ENCODE measurements around the gene STXBP4.
"Not testable (repeated sequence)": the region's sequence is repeated elsewhere in the genome, so short reads cannot be mapped to it uniquely, and the experiment has no call there.

Gene STXBP4

DNA sequence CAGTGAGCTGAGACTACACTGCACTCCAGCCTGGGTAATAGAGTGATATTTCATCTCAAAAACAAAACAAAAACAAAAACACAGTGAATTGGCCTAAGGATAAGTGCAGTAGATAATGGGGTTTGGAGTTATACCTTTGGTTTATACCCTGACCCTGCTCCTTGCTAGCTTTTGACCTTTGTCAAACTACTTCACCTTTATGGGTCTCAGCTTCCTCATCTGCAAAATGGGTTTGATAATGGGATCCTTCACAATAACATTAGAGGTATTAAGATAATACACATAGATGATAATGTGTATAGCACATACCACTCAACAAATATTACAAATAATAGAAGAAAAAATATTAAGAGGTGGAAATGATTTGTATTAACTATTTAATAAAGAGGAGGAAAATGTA is 85.9 kb downstream of the STXBP4 start:
- no peak for DNase-seq (ENCODE audit: low read depth)

DNA sequence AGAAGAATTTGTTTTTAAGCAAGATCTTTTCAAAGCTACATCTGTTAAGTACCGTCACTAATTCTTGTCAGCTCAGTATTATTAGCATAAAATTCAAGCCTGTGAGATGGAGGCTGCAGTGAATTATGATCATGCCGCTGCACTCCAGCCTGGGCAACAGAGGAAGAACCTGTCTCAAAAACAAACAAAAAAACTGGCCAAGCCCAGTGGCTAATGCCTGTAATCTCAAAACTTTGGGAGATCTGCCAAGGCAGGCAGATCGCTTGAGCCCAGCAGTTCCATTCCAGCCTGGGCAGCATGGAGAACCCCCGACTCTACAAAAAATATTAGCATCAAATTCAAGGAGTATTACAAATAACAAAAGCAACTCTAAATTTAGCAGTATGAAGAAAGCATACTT is 88.0 kb downstream of the STXBP4 start:
- DNase-seq (ENCODE audit: low read depth): no peak

DNA sequence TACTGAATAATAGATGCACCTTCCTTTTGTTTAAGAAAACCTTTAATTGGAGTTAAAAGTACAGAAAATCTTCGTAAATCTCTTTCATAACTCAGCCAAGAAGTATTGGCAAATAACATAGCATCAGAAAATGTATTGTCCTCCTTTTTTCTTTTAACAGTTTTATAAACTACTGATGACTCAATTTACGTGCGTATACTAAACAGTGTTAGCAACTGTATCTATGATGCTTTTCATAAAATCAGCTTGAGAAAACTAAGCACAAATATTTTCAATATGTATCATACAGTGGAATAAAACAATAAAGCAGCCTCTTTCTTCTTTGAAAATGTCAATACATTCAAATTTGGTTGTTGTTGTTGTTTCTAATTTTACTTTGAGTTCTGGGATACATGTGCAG is 88.6 kb downstream of the STXBP4 start:
- no peak for DNase-seq (ENCODE audit: low read depth)

DNA sequence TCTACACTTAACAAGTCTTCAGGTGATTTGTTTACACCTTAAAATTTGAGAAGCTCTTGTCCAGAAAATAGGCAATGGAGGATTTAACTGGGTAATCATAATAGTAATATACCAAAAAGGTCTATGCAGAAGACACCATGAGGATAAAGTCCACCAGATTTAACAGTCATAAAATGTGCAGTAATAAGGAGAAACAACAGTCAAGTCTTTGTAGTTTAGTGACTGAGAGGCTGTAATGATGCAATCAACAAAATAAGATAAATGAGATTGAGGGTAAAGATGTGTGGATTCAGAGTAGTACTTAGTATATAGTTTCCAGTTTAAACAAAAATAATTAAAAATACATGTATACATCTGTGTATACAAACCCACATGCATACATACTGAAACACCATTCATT is 91.2 kb downstream of the STXBP4 start:
- no peak for DNase-seq (ENCODE audit: low read depth)

DNA sequence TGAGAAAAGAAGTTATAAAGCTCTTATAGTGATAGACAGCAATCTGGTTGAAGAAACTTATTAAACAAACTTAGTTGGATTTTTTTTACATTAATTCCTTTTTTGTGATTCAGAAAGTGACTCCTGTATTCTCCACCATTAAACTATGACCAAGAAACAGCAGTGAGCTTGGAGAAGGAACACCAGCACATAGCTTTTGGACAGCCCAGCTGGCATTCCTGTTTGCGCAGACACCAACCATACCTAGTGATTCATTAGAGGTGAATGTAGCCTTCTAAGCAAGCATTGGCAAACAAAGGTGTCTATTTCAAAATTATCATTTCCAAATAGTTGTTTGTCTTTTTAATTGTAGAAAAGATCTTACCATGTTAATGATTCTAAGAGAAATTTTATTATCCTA is 94.4 kb downstream of the STXBP4 start:
- DNase-seq (ENCODE audit: low read depth): no peak

DNA sequence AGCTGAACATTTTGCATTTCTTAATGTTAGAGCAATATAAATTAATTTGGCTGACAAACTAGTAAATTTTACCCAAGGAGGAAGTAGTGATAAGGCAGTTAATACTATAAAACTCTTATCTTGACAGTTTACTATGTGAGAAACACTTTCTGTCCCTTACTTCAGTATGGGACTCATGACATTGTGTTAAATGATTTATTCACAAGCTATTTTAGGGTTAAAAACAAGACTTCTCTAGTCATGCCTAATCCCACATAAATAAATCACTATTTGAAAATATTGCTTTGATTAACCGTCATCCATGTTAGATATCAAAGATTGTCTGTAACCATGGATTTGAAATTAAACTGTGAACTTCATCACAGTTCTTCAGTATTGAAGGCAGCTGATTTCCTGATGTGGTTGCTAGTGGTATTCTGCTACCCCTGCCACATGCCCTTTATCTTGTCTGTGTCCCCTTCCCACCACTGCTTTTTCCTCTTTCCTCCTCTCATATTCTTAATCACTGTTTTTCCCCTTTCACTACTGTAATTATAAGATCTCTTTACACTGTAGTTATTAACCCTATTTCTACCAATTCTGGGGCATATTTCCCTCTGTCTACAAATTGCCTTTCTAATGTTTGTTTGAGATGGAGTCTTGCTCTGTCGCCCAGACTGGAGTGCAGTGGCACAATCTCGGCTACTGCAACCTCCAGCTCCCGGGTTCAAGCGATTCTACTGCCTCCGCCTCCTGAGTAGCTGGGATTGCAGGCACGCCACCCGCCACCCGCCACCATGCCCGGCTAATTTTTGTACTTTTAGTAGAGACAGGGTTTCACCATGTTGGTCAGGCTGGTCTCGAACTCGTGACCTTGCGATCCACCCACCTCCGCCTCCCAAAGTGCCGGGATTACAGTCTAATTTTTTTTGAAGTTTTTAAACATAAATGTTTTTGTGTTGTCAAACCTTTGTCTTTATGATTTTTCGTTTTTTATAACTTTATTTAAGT is 95.6 kb downstream of the STXBP4 start:
- DNase-seq (ENCODE audit: low read depth): no peak

DNA sequence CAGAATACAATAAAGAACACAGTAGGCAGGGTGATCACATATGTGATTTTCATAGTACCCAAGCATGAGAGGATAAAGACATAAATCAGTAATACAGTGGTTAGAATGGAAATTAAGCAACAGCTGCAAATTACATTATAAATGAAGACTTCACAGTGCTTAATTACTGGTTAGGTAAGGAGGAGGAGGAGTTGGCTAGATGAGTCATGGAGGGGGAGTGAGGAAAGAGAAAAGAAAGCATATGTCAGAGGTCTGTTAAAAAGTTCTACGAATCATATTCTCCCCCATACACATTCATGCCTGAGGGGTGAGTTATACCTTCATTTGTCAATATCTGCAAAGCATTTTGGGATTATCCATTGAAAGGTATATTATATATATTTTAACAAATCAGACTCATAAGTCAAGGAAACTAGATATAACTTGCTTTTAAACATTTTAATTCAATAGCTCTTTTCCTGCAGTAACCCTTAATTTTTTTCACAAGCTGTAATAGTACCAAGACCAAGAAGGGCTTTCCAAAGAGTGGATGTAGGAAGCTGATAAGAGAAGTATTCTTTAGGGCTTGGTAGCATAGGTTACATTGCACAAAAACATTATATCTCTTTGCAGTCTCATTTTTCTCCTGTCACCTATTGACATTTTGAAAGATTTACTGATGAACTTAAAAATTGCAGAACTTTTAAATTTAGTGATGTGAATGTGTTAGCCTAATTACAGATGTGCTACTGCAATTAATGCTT is 99.3 kb downstream of the STXBP4 start:
- no peak for DNase-seq (ENCODE audit: low read depth)

DNA sequence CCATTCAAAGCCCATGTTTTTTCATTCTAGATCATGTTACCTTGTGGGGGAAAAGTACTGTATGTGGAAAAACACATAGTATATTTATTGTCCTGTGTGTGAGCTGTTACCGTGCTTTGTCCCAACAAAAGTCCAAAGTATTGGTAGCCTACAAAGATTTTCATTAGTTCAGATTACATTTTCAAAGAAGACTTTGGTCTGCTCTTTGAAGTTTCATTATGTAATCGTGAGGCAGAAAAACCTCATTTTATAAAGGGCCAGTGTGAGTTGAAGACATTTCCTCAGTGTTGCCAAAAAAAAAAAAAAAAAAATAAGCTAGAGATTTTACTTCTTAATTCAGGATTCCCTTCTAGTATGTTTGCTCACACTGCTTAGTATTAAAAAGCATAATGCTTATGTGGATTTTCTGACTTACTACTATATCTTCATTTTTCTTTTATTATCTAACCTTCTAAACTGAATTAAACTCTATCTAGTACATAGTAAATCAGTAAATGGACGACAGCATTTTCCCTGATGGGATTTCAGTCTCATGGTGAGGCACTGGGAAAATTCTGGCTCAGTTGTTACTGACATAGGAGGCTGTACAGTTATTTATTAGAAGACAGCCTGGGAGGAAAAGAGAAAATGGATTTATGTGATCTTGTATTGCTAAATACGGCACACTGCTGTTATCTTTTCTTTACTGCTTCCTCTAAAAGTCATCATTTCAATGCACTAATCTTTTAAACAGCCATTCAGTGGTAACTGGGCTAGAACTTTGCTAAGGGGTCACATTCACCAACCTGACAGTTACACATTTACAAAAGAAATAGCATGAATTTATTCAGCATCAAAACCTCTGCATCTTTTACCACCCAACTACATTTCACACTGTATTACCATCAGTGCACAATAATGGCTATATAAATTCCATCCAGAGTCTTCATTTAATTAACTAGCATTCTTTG is 100.6 kb downstream of the STXBP4 start:
- no peak for DNase-seq (ENCODE audit: low read depth)

DNA sequence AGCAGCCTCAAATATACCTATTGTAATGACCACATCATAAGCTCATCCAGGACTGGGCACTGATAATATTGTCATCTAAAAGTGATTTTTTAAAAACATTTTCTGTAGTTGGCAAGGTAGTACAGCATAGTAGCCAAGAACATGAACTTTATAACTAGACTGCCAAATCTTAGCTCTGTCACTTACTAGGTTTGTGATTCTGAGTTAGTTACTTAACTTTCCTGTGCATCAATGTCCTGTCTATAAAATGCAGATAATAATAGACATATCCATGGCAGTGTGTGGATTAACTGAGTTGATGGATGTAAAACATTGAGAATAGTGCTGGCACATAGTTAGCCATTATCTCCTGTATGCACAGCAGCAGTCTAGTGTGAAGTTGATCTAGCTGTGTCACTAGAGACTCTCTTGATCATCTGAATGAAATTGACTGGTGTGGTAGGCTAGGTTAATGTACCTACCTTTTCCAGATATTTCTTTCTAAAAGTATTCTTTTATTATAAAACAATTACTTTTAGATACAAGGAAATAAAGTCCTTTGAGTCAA is 101.5 kb downstream of the STXBP4 start:
- DNase-seq (ENCODE audit: low read depth): no peak

DNA sequence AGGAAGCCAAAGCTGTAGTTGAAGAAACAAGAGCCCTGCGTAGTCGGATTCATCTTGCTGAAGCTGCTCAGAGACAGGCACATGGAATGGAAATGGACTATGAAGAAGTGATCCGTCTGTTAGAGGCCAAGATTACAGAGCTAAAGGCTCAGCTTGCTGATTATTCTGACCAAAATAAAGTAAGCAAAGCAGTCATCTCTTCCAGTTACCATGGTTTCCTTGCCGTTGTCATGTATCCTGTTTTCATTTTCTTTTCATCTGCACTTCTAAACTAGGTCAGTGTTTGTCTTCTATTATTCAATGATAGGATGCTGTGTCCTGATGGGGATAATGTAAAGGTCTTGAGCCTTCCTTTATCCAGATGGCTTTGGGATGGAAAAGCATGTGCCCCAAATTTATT is 104.3 kb downstream of the STXBP4 start:
- no peak for DNase-seq (ENCODE audit: low read depth)

DNA sequence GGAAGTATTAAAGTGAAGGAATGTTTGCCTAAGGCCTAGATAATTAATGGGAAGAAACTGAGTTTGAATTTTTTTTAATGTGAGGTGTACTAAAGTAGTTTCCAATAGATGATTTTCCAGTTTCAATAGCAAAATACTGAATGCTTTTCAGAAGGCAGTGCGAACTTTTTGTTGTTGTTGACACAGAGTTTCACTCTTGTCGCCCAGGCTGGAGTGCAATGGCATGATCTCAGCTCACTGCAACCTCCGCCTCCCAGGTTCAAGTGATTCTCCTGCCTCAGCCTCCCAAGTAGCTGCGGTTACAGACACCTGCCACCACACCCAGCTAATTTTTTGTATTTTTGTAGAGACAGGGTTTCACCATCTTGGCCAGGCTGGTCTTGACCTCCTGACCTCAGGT is 104.9 kb downstream of the STXBP4 start:
- DNase-seq (ENCODE audit: low read depth): not testable (repeated sequence)

DNA sequence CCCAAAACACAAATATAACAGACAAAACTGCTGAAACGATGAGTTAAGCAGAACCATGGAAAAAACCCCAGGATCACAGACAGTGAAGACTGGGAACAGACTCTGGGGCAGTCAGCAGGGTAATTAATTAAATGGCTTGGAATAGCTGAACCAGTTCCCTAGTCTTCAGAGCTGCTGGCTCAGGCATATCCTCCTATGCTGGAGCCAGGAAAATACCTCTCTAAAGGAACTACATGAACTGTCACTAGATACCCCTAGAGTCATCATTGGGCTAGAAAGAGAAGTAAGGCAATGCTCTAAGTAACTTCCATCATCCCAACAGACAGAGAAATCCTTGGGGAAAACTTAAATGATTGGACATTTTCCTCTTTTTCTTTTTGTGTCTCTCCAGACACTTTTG is 113.0 kb downstream of the STXBP4 start:
- no peak for DNase-seq (ENCODE audit: low read depth)

DNA sequence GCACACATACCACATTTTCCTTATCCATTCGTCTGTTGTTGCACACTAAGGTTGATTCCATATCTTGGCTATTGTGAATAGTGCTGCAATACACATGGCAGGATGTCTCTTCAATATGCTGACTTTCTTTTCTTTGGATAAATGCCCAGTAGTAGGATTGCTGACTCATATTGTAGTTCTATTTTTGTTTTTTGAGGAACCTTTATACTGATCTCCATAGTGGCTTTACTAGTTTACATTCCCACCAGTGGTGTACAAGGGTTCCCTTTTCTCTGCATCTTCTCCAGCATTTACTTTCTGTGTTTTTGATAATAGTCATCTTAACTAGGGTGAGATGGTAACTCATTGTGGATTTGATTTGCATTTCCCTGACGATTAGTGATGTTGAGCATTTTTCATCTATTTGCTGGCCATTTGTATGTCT is 118.1 kb downstream of the STXBP4 start:
- no peak for DNase-seq (ENCODE audit: low read depth)

DNA sequence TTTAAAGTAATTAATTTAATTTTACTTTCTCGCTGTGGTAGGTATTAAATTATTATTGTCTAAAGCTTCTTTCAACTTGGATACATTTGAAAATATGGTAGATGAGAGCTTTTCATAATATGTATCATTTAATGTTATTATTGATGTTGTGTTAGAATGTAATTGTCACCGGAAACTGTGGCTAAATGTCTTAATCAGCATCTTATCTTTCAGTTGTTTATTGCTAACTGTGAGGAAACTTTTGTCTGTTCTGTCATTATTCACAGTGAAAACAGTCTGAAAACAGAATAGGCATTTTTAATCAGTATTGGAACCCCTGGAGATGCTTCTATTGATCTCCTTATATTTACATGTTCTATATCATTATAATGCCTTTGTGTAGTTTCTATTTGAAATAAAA is 120.7 kb downstream of the STXBP4 start:
- no peak for DNase-seq (ENCODE audit: low read depth)

DNA sequence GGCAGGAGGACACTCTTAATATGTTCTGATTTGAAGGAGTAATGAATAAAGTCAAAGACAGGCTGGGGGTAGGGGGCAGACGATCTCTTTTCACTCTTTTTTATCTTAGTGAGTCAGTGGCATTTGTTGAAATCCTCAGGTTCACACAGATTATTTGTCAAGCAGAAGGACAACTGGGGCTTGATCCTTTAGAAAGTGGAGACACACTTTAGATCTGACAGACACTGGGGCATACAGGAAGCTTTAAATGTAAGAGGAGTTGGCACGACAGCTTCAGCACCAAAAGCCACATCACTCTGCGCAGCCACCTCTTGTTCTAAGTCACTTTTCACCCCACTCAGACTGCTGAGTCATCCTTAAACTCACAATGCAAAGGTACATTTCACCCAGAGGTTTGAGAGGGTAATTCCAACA is 121.5 kb downstream of the STXBP4 start:
- no peak for DNase-seq (ENCODE audit: low read depth)

DNA sequence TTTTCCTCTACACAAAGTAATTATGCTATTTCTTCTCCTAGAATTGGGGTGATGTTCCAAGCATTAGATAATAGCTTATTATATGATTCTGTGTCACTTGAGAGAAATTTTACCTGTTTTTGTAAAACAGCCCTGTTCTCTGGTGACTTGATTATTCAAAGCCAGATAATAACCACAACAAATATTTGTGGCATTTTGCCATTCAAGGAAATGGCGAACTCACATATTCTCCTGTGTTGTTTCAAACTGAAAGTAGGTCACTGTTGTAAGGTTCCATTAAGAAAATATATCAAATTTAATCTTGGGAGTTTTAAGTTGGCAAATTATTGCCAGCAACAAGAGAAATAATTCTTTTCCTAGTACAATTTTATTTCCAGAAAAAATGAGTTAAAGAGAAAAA is 124.8 kb downstream of the STXBP4 start:
- no peak for DNase-seq (ENCODE audit: low read depth)

DNA sequence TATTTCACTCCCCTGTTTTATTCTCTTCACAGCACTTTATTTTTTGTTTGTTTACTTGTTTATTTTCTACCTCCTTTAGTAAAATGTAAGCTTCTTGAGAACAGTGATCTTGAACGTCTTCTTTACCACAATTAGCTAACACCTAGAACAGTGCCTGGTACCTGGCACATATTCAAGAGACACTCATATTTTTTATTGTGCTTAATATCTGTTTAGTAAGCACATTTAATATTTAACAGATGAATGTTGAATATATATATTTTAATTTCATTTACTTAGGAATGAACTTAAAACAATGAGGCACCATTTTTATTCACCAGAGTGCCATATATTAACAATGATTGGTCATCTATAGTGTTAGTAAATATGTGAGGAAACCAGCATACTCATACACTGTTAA is 130.2 kb downstream of the STXBP4 start:
- DNase-seq (ENCODE audit: low read depth): no peak

DNA sequence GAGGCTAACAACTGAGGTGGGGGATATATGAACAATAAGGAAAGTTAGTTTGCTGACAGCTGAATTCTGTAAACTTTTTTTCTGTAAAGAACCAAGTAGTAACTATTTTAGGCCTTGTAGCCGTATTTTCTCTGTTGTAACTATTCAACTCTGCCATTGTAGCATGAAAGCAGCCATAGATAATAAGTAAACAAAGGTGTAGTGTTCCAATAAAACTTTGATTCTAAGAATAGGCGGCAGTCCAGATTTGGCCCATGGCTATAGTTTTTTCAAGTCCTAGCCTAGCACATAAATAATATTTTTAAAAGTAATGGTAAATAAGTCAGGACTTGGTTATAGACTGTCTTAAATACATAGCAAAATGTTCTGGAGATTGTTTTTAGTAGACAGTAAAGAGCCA is 142.0 kb downstream of the STXBP4 start:
- no peak for DNase-seq (ENCODE audit: low read depth)

DNA sequence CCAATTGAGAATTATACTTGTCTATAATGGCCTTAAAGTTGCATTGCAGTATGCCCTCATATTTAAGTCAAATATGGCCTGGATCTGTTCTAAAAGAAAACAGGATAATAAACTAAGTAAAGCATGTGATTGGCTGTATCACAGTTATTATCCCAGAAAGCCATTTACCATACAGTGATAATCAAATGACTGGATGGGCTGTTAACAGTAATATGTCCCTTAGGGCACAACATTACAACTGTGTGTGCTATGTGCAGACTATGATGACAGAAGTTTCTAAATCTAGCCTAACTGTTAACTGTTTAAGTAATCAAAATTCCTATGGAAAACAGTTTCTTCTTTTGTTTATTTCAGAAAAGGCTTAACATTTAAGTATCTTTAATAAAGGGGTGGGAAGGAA is 145.7 kb downstream of the STXBP4 start:
- DNase-seq (ENCODE audit: low read depth): no peak

DNA sequence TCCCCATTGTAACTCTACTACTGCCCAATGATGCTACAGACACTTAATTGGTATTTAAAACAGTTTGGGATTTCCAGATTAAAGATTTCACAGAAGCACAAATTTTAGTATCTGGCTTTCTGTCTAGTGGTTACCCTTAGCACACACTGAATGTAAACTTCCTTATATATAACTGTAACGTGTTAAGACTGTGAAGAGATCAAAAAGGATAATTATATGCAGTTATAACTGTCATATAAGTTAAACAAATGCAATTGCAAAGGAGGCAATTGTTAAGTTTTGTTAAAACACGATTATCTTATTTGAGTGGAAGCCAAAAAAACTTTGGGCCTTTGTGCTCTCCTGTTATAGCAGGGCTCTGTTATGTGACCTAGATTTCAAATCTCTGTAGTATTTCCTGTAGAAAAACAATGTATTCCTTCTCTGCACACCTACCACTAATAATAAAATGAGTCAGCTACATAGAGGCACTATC is 147.9 kb downstream of the STXBP4 start:
- no peak for DNase-seq (ENCODE audit: low read depth)

DNA sequence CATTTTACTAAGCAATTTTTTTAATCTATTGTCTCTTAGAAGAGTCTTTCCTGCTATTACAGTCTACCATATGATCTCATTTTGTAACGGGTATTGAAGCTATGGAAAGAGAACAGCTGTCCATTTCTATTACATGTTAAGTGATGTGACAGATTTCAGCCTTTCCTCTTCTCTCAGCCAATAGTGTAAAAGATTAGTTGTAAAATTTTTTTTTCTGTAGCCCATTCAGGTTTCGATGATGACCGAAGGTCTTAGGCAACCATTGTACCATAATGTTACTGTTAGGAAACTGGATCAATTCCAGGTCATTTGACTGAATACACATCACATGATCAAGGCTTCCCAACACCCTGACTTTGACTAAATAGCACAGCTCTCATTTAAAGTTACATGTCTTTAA is 148.6 kb downstream of the STXBP4 start:
- DNase-seq (ENCODE audit: low read depth): no peak

DNA sequence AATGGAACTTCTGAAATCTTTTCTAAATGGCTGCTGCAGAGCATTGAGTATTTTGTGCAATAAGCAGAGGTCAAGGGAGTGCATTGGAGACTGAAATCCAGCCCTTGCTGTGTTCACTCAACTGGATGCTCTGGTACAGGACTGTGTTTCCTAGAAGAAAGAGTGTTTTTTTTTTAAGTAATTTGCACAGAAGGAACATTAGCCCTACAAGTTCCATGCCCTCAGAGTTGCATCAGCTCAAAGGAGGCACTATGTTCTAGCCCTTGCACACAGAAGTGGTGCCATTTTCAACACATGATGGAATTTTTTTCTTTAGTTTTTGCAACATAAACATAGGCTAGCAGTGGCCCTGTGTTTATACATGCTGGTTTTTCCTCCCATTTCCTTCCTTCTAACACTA is 152.1 kb downstream of the STXBP4 start:
- DNase-seq (ENCODE audit: low read depth): no peak
